LNCAP (cell line): ENCODE results near the gene SLC15A2.

Source experiments
- TF ChIP-seq, protein P1 (sequence below): fragments of 450-650 bp; IDR thresholded peaks from 2 replicates; pipeline ENCODE4 v1.5.1; 2017; ENCODE audit warnings: mild to moderate bottlenecking

Gene SLC15A2

DNA sequence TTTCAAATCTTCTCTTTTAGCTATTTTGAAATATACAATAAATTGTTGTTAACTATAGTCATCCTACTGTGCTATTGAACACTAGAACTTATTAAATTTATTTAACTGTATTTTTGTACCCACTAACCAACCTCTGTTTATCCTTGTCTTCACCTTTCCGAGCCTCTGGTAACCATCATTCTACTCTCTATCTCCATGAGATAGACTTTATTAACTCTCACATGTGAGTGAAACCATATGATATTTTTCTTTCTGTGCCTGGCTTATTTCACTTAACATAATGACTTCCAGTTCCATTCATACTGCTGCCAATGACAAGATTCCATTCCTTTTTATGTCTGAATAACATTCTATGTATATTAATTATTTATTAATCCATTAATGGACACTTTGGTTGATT is 15.8 kb upstream of the SLC15A2 start:
- TF ChIP-seq, protein P1, sequence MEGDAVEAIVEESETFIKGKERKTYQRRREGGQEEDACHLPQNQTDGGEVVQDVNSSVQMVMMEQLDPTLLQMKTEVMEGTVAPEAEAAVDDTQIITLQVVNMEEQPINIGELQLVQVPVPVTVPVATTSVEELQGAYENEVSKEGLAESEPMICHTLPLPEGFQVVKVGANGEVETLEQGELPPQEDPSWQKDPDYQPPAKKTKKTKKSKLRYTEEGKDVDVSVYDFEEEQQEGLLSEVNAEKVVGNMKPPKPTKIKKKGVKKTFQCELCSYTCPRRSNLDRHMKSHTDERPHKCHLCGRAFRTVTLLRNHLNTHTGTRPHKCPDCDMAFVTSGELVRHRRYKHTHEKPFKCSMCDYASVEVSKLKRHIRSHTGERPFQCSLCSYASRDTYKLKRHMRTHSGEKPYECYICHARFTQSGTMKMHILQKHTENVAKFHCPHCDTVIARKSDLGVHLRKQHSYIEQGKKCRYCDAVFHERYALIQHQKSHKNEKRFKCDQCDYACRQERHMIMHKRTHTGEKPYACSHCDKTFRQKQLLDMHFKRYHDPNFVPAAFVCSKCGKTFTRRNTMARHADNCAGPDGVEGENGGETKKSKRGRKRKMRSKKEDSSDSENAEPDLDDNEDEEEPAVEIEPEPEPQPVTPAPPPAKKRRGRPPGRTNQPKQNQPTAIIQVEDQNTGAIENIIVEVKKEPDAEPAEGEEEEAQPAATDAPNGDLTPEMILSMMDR = no peak

DNA sequence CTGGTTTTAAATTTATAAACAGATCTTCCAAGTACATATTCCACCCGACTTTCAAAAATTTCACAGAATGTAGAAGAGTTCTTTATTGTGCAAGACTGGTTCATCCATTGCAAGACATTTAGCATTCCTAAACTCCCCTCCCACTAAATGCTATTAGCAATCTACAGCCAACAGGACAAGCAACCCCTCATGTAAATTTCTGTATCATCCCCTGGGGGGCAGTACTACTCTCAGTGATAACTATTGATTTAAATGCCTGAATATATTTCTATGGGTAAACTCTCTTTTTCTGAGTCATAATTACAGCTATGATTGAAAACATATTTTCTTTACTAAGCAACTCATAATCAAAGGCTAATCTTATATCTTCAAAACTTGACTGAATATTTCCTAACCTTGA is 10.7 kb upstream of the SLC15A2 start:
- TF ChIP-seq, protein P1 = peak; percentile 64

DNA sequence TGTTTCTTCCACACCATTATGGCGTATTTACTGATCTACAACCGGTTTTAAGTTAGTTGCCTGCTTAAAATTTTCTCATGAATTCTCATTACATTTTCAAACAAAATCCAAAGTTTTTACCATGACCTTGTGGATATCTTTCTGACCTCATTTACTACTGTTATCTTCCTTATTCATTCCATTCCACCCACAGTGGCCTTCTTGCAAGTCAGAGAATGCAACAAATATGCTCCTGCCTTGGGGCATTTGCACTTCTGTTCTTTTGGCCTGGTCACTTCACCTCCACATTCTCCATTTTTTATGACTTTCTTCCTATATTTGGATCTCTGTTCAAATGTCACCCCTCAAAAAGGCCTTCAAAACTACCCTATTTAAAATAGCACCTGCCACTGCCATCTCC is 8.8 kb upstream of the SLC15A2 start:
- TF ChIP-seq, protein P1 = no peak

DNA sequence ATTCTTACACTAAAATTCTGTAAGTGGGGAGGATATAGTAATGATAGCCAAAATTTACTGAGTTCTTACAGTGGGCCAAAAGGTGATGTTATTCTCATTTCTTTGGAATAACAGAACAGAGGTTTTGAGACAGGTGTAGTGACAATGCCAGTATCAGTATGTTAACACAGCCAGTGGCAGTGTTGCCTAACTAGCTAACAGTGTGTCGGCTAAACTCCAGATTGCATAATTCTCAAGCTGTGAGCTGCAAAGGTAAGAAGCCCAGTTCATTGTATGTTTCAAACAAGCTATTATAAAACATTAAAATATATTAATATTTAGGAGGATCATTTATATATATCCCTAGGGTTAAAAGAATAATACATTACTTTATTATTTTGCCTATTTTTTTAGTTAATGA is 920 bp downstream of the SLC15A2 start:
- TF ChIP-seq, protein P1 = no peak

DNA sequence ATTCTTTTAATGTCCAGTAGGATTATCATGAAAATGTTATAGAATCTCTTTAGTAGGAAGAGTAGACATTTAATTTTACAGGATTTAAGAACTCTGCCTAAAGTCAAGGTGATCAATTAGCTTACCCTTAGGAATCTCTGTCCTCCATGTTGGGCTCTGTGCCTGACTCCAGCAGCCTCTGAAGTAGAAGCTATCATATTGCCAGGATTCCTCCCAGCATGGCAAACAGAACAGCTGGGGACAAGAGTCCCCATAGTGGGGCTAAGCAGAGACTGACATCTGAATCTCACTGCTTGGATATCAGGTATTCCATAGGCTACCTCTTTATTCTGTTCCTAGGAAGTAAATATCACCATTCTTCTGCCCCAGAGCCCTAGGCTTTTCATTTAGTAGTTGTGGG is 1.5 kb downstream of the SLC15A2 start:
- TF ChIP-seq, protein P1 = no peak

DNA sequence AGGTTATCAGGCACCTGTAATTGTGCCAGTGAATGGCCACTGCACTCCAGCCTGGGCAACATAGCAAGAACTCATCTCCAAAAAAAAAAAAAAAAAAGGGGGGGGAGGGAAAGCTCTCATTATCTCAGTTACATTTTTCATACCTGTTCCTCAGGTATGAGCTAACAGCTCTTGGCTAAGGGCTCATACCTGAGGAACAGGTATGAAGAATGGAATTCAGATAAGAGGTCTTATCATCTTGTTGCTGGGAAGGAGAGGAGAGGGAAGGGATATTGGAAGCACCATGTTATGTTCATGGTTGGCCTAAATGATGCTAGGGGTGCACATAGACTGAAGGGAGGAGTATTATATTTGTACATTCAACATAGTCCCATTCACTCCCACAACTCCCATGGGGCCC is 2.6 kb downstream of the SLC15A2 start:
- TF ChIP-seq, protein P1 = no peak

DNA sequence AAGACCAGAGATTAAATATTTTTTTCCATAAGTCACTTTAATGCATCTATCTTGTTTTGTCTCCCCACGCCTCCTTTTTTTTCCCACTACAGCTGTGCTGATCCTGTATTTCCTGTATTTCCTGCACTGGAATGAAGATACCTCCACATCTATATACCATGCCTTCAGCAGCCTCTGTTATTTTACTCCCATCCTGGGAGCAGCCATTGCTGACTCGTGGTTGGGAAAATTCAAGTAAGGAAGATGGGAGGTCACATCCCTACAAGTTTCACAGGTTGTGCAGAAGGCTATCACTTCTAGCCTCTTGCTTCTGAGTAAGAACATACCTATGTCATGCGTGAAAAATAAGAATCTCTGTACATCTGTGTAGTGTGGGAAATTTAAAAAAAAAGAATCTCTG is 3.1 kb downstream of the SLC15A2 start:
- TF ChIP-seq, protein P1 = no peak

DNA sequence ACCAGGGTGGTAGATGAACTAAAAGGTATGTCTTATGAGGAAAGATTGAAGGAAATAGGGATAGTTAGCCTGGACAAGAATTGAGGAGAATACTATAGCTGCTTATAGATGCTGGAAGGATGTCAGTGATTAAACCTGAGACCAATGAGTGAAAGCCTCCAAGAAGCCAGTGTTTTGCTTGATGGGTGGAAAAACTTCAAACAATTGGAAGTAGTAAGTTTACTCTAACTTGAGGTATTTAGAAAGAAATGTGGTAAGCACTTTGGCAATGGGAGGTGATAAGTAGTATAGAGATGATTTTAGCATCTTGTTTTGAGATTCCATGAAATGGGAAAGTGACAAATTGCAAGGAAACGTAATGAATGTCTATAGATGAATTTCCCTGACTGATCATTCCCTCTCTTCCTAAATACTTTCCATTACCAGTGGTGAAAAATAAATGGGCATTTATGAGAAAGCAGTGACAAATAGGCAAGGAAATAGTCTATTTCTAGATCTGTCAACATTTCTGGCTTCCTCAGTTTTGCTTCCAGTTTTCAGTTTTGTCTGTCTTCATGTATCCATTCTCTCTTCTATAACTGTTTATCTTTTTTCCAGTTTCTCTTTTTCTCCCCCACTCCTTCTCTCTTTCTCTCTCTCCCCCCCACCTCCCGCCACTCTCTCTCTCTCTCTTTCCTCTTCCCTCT is 19.2 kb downstream of the SLC15A2 start:
- TF ChIP-seq, protein P1 = no peak
